GM19455 (cell line): Measurements from ENCODE around the gene SUSD1.
A peak's percentile ranks its signal among the peaks of the same experiment; 100 is the strongest.
"Not testable (repeated sequence)": the region's sequence is repeated elsewhere in the genome, so short reads cannot be mapped to it uniquely, and the experiment has no call there.

Experiments used
- ATAC-seq: cut with Tn5 transposase; IDR thresholded peaks from one replicate; pipeline ENCODE4 v1.9.1; 2021; ENCODE audit not compliant: unreplicated experiment

SUSD1 gene

GRCh38 chr9:112104401-112104800 is 70.7 kb downstream of the SUSD1 start:
- ATAC-seq = no peak

- no peak for ATAC-seq
Measured at GRCh38 chr9:112103405-112103804, 71.7 kb downstream of the SUSD1 start.

- peak; percentile 57 for ATAC-seq
Measured at GRCh38 chr9:112097712-112098688, 77.1 kb downstream of the SUSD1 start.

- ATAC-seq = no peak
Measured at GRCh38 chr9:112094948-112095681, 80.0 kb downstream of the SUSD1 start.

GRCh38 chr9:112094241-112094640 is 80.9 kb downstream of the SUSD1 start:
- ATAC-seq = no peak

GRCh38 chr9:112093870-112094216 is 81.3 kb downstream of the SUSD1 start:
- no peak for ATAC-seq

GRCh38 chr9:112093147-112093869 is 81.8 kb downstream of the SUSD1 start:
- no peak for ATAC-seq

GRCh38 chr9:112091810-112092209 is 83.3 kb downstream of the SUSD1 start:
- no peak for ATAC-seq

GRCh38 chr9:112087506-112087905 is 87.6 kb downstream of the SUSD1 start:
- no peak for ATAC-seq

- ATAC-seq = no peak
Measured at GRCh38 chr9:112086627-112087026, 88.5 kb downstream of the SUSD1 start.

GRCh38 chr9:112084907-112085306 is 90.2 kb downstream of the SUSD1 start:
- ATAC-seq = no peak

- no peak for ATAC-seq
Measured at GRCh38 chr9:112084334-112084733, 90.8 kb downstream of the SUSD1 start.

- no peak for ATAC-seq
Measured at GRCh38 chr9:112081918-112082729, 93.0 kb downstream of the SUSD1 start.

GRCh38 chr9:112080831-112081542 is 94.1 kb downstream of the SUSD1 start:
- no peak for ATAC-seq

- peak; percentile 67 for ATAC-seq
Measured at GRCh38 chr9:112078432-112078831, 96.7 kb downstream of the SUSD1 start.

- no peak for ATAC-seq
Measured at GRCh38 chr9:112076814-112077213, 98.3 kb downstream of the SUSD1 start.

- ATAC-seq = no peak
Measured at GRCh38 chr9:112075009-112075378, 100.1 kb downstream of the SUSD1 start.

- no peak for ATAC-seq
Measured at GRCh38 chr9:112074250-112075008, 100.7 kb downstream of the SUSD1 start.

GRCh38 chr9:112073639-112074173 is 101.4 kb downstream of the SUSD1 start:
- not testable (repeated sequence) for ATAC-seq
